Measurements from ENCODE around the gene ARMCX5.

- TF ChIP-seq BHLHE40 (IDR thresholded peaks at IDR 0.05; ENCODE audit: borderline replicate concordance in 1 of 2, low read depth in 2 of 2, low read length in 1 of 2), result no peak
- TF ChIP-seq CTCF (IDR thresholded peaks at IDR 0.05 in 2 of 3, conservative IDR thresholded peaks at IDR 0.05 in 1 of 3; ENCODE audit: control insufficient read depth in 2 of 3, extremely low read depth in 1 of 3, insufficient read depth in 1 of 3, low read depth in 3 of 3, low read length in 3 of 3), result no peak
- no peak for TF ChIP-seq NRF1 (conservative IDR thresholded peaks at IDR 0.05; ENCODE audit: low read depth, low read length)
- TF ChIP-seq, protein P1, sequence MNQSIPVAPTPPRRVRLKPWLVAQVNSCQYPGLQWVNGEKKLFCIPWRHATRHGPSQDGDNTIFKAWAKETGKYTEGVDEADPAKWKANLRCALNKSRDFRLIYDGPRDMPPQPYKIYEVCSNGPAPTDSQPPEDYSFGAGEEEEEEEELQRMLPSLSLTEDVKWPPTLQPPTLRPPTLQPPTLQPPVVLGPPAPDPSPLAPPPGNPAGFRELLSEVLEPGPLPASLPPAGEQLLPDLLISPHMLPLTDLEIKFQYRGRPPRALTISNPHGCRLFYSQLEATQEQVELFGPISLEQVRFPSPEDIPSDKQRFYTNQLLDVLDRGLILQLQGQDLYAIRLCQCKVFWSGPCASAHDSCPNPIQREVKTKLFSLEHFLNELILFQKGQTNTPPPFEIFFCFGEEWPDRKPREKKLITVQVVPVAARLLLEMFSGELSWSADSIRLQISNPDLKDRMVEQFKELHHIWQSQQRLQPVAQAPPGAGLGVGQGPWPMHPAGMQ (IDR thresholded peaks at IDR 0.05; ENCODE audit: borderline replicate concordance), result no peak
- no peak for TF ChIP-seq EZH2 (IDR thresholded peaks at IDR 0.05; ENCODE audit: borderline replicate concordance, control insufficient read depth, low read depth, low read length)
- TF ChIP-seq DPF2 (IDR thresholded peaks at IDR 0.05), result no peak
- TF ChIP-seq CBX3 (IDR thresholded peaks at IDR 0.05; ENCODE audit: borderline replicate concordance, low read depth), result no peak
Observed at GRCh38 chrX:102604327-102604726, 5.0 kb downstream of the ARMCX5 start.

Measured in GM12878 (cell line).